Tibial nerve (tissue), 4 donors: Measurements from ENCODE around the gene PRIM1. TPM values are rescaled to one million over a fixed set of nuclear protein-coding genes. Genes with fewer than 3 reads are reported as not detected.

Source experiments
- DNase-seq, 2 donors: peaks; one replicate each; pipeline ENCODE4 v3.0.0-alpha.2; 2019; ENCODE audit warnings: low spot score in 2 of 2
- H3K27ac ChIP-seq, 4 donors: fragments of 200-600 bp; sonication (generic) in 3 of 4; one replicate each; pipeline ENCODE4 v1.5.1; 2017 to 2019; ENCODE audit warnings: mild to moderate bottlenecking in 1 of 4
- H3K27me3 ChIP-seq, 2 donors: fragments of 200-600 bp; sonication (generic) in 1 of 2; one replicate each; pipeline versions ENCODE4 v1.5.1 to v1.6.0; 2017 to 2019
- H3K36me3 ChIP-seq, 3 donors: fragments of 200-600 bp; sonication (generic); one replicate each; pipeline ENCODE4 v1.5.1; 2018 to 2019
- H3K4me1 ChIP-seq, 4 donors: fragments of 200-600 bp; sonication (generic) in 3 of 4; one replicate each; pipeline ENCODE4 v1.5.1; 2017 to 2019
- H3K4me3 ChIP-seq, 4 donors: fragments of 200-600 bp; sonication (generic) in 3 of 4; one replicate each; pipeline ENCODE4 v1.5.1; 2017 to 2019; ENCODE audit warnings: mild to moderate bottlenecking in 1 of 4, moderate library complexity in 1 of 4
- H3K9me3 ChIP-seq, 4 donors: fragments of 200-600 bp; sonication (generic) in 3 of 4; one replicate each; pipeline ENCODE4 v1.5.1; 2017 to 2019
- CTCF ChIP-seq, 5 experiments: fragments of 200-600 bp in 3 of 5; fragments of 450-650 bp in 2 of 5; sonication (generic) in 3 of 5; IDR thresholded peaks; one replicate each; pipeline ENCODE4 v1.5.1; 2016 to 2019; ENCODE audit warnings: antibody characterized with exemption in 5 of 5, mild to moderate bottlenecking in 3 of 5, moderate library complexity in 2 of 5
- EP300 ChIP-seq, 2 donors: sonication (generic); formaldehyde crosslinking; IDR thresholded peaks; one replicate each; pipeline ENCODE4 v1.6.1; 2017; ENCODE audit warnings: antibody characterized with exemption in 2 of 2, mild to moderate bottlenecking in 1 of 2
- POLR2A ChIP-seq, 2 donors: fragments of 450-650 bp; IDR thresholded peaks; one replicate each; pipeline ENCODE4 v1.6.1; 2017; ENCODE audit warnings: antibody characterized with exemption in 2 of 2, mild to moderate bottlenecking in 2 of 2, moderate library complexity in 2 of 2
- WGBS, 2 donors: methylation state at CpG; one replicate each; pipeline ENCODE4 v1.1.5; 2018; 5-methylcytosine and 5-hydroxymethylcytosine counted together
- total RNA-seq, 4 donors: library from RNA; depleted of rRNA; stranded (reverse); fragments of >200 nt; gene quantifications; one replicate each; pipeline ENCODE4 v1.1.0, GENCODE V29; 2016

PRIM1 gene
- total RNA-seq, 4 donors from 2014 or later, result 2.4 to 10.1 (median 6.1) TPM

GRCh38 chr12:56721216-56721615, 30.9 kb downstream of the PRIM1 start:
- Histone ChIP-seq H3K9me3 (no peaks in the 10 kb centered on the region), H3K4me1 (peaks cover 0 to 83% (median 76%) of the 10 kb centered on the region in 4 donors), H3K36me3 (peaks cover 0 to 46% (median 0%) of the 10 kb centered on the region in 3 donors), H3K4me3 (no peak overlapping the region), H3K27me3 (no peaks in the 10 kb centered on the region), H3K27ac (peak overlapping the region in 2 of 4 donors; percentile 75 to 97)
- 49 to 54% methylated on average over 2 of the region's 2 CpGs for WGBS, 2 donors
- no peak for TF ChIP-seq EP300 (IDR thresholded peaks at IDR 0.05)
- no peak for TF ChIP-seq POLR2A (IDR thresholded peaks at IDR 0.05)
- TF ChIP-seq CTCF (IDR thresholded peaks at IDR 0.05), result no peak
- no peak for DNase-seq

- H3K27ac ChIP-seq, result peak overlapping the region in 2 of 4 donors; percentile 75 to 97
- H3K4me3 ChIP-seq, result no peak overlapping the region
- TF ChIP-seq CTCF (IDR thresholded peaks at IDR 0.05), result no peak
- no peak for TF ChIP-seq EP300 (IDR thresholded peaks at IDR 0.05)
- TF ChIP-seq POLR2A (IDR thresholded peaks at IDR 0.05), result no peak
- peaks cover 0 to 51% (median 0%) of the 10 kb centered on the region in 3 donors for H3K36me3 ChIP-seq
- no peak for DNase-seq
- H3K9me3 ChIP-seq, result no peaks in the 10 kb centered on the region
- H3K27me3 ChIP-seq, result no peaks in the 10 kb centered on the region
- H3K4me1 ChIP-seq, result peaks cover 0 to 85% (median 80%) of the 10 kb centered on the region in 4 donors
- 40 to 88% methylated on average over 1 of the region's 1 CpG for WGBS, 2 donors
These were observed 31.4 kb downstream of the PRIM1 start for GRCh38 chr12:56720731-56721151.

- peaks cover 0 to 67% (median 5%) of the 10 kb centered on the region in 3 donors for H3K36me3 ChIP-seq
- H3K27me3 ChIP-seq, result no peaks in the 10 kb centered on the region
- peaks cover 0 to 84% (median 80%) of the 10 kb centered on the region in 4 donors for H3K4me1 ChIP-seq
- no peak for TF ChIP-seq CTCF (IDR thresholded peaks at IDR 0.05)
- no peak for TF ChIP-seq POLR2A (IDR thresholded peaks at IDR 0.05)
- TF ChIP-seq EP300 (IDR thresholded peaks at IDR 0.05), result no peak
- no peak overlapping the region for H3K4me3 ChIP-seq
- peak overlapping the region in 1 of 4 donors; percentile 33 for H3K27ac ChIP-seq
- no peak for DNase-seq
- no peaks in the 10 kb centered on the region for H3K9me3 ChIP-seq
These were observed 33.1 kb downstream of the PRIM1 start for GRCh38 chr12:56719056-56719455.

- WGBS, 2 donors, result 65 to 68% methylated on average over 4 of the region's 4 CpGs
- H3K36me3 ChIP-seq, result peaks cover 0 to 71% (median 9%) of the 10 kb centered on the region in 3 donors
- H3K4me3 ChIP-seq, result no peak overlapping the region
- no peak for DNase-seq
- peak overlapping the region in 2 of 4 donors; percentile 33 to 40 for H3K27ac ChIP-seq
- H3K4me1 ChIP-seq, result peaks cover 0 to 80% (median 77%) of the 10 kb centered on the region in 4 donors
- TF ChIP-seq CTCF (IDR thresholded peaks at IDR 0.05), result no peak
- no peak for TF ChIP-seq POLR2A (IDR thresholded peaks at IDR 0.05)
- TF ChIP-seq EP300 (IDR thresholded peaks at IDR 0.05), result no peak
- no peaks in the 10 kb centered on the region for H3K9me3 ChIP-seq
- H3K27me3 ChIP-seq, result no peaks in the 10 kb centered on the region
These were observed 33.5 kb downstream of the PRIM1 start for GRCh38 chr12:56718636-56719035.

GRCh38 chr12:56718149-56718548, 34.0 kb downstream of the PRIM1 start:
- DNase-seq, result no peak
- Histone ChIP-seq H3K4me3 (no peak overlapping the region), H3K27ac (no peak overlapping the region), H3K36me3 (peaks cover 2 to 76% (median 11%) of the 10 kb centered on the region in 3 donors), H3K27me3 (no peaks in the 10 kb centered on the region), H3K9me3 (no peaks in the 10 kb centered on the region), H3K4me1 (peaks cover 0 to 75% (median 72%) of the 10 kb centered on the region in 4 donors)
- WGBS, 2 donors, result 69 to 79% methylated on average over 1 of the region's 1 CpG
- TF ChIP-seq EP300 (IDR thresholded peaks at IDR 0.05), result no peak
- TF ChIP-seq POLR2A (IDR thresholded peaks at IDR 0.05), result no peak
- TF ChIP-seq CTCF (IDR thresholded peaks at IDR 0.05), result no peak
